ENCODE results near the gene STIL. TPM values are rescaled to one million over a fixed set of nuclear protein-coding genes. Genes with fewer than 3 reads are reported as not detected.

The STIL gene
- total RNA-seq, 1 donor from 2014 or later = 7.8 TPM

Other genes with a start within 250 kb of the STIL start
- gene CYP4Z1, start 246.9 kb downstream of the STIL start, total RNA-seq = not detected in 2 replicates
- not detected in 2 replicates for gene CYP4A22, start 176.7 kb downstream of the STIL start, total RNA-seq
- not detected in 2 replicates for gene PDZK1IP1, start 124.1 kb downstream of the STIL start, total RNA-seq
- 20.4 and 23.2 TPM in 2 replicates for gene TAL1, start 81.9 kb downstream of the STIL start, total RNA-seq
- gene CMPK1, start 19.6 kb upstream of the STIL start, total RNA-seq = 82.2 and 88.1 TPM in 2 replicates
- gene FOXE3, start 102.1 kb upstream of the STIL start, total RNA-seq = not detected in 2 replicates
- gene FOXD2, start 123.9 kb upstream of the STIL start, total RNA-seq = 0.10 and 0.18 TPM in 2 replicates